AG04450 (cell line): ENCODE results near the gene TNS3. TPM values are rescaled to one million over a fixed set of nuclear protein-coding genes. Genes with fewer than 3 reads are reported as not detected.

Source experiments
- CTCF ChIA-PET: fragments of 300-600, 350-600 bp; formaldehyde crosslinking; extraction: SDS; loops from one replicate; lab custom pipeline; 2022; ENCODE audit warnings: antibody characterized with exemption, inconsistent platforms; lab: Charles Lee
- POLR2A ChIA-PET: fragments of 350-600 bp; formaldehyde crosslinking; extraction: SDS; loops from one replicate; lab custom pipeline; 2021; ENCODE audit warnings: antibody characterized with exemption, inconsistent platforms; lab: Yijun Ruan, JAX
- DNase-seq: peaks from one replicate; pipeline ENCODE4 v3.0.0-alpha.2; 2011; ENCODE audit warnings: low read depth, low spot score
- H3K27ac ChIP-seq: one replicate; pipeline ENCODE4 v1.5.1; 2012; ENCODE audit warnings: low read depth, low read length, control low read depth
- H3K27me3 ChIP-seq: one replicate; pipeline ENCODE4 v1.6.0; 2012; ENCODE audit warnings: low read length; ENCODE audit not compliant: control insufficient read depth, insufficient read depth
- H3K4me3 ChIP-seq: 2 replicates; pipeline ENCODE4 v1.5.1; 2011; ENCODE audit warnings: mild to moderate bottlenecking, low read depth, low read length, control low read depth
- H3K9me3 ChIP-seq: 2 replicates; pipeline ENCODE4 v1.5.1; 2012; ENCODE audit warnings: low read length; ENCODE audit not compliant: control insufficient read depth, insufficient read depth
- polyA plus RNA-seq: library from polyadenylated mRNA; depleted of rRNA; stranded (reverse); fragments of >200 nt; gene quantifications from 2 replicates; pipeline ENCODE4 v1.2.3, GENCODE V29; 2011
- TF ChIP-seq, protein P1 (sequence below): IDR thresholded peaks from 2 replicates; pipeline ENCODE4 v1.5.1; 2011; ENCODE audit warnings: low read depth, low read length, control low read depth, inconsistent platforms

The TNS3 gene
- polyA plus RNA-seq, 1 experiment, result 131 TPM

DNA sequence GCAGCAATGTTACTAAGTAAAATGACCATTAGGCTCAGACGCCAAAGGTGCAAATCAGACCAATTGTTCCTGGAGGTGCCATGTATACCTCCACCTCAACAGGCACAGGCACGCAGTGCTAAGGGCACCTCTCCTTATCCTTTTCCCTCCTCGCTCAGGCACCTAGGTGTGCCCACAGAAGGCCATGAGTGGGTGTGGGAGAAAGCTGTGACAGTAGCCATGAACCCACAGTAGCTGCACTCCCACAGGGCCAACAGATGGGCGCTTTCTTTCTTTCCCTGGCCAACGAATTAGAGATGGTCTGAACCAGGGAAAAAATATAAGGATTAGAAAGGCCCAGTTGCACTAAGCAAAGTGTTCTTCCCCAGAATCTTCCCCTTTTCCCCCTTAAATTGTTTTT, 15.5 kb upstream of the TNS3 start:
- DNase-seq, result no peak
- ChIA-PET CTCF (no interaction called here), POLR2A (no interaction called here)
- H3K4me3 ChIP-seq, result no peak overlapping the region
- H3K9me3 ChIP-seq, result peaks cover 42% of the 10 kb centered on the region
- H3K27me3 ChIP-seq, result no peaks in the 10 kb centered on the region
- TF ChIP-seq, protein P1, sequence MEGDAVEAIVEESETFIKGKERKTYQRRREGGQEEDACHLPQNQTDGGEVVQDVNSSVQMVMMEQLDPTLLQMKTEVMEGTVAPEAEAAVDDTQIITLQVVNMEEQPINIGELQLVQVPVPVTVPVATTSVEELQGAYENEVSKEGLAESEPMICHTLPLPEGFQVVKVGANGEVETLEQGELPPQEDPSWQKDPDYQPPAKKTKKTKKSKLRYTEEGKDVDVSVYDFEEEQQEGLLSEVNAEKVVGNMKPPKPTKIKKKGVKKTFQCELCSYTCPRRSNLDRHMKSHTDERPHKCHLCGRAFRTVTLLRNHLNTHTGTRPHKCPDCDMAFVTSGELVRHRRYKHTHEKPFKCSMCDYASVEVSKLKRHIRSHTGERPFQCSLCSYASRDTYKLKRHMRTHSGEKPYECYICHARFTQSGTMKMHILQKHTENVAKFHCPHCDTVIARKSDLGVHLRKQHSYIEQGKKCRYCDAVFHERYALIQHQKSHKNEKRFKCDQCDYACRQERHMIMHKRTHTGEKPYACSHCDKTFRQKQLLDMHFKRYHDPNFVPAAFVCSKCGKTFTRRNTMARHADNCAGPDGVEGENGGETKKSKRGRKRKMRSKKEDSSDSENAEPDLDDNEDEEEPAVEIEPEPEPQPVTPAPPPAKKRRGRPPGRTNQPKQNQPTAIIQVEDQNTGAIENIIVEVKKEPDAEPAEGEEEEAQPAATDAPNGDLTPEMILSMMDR, result no peak
- H3K27ac ChIP-seq, result no peak overlapping the region

- H3K27ac ChIP-seq, result no peak overlapping the region
- H3K4me3 ChIP-seq, result no peak overlapping the region
- POLR2A ChIA-PET, result no interaction called here
- TF ChIP-seq, protein P1, result no peak
- H3K9me3 ChIP-seq, result peaks cover 42% of the 10 kb centered on the region
- no peak for DNase-seq
- H3K27me3 ChIP-seq, result no peaks in the 10 kb centered on the region
- CTCF ChIA-PET, result interaction anchor here (0.8 kb wide), 1 partner anchor 349 kb away, joined by 3 read pairs; no protein-coding TSS in a partner anchor
Observed at GRCh38 chr7:47596502-47597202, 14.7 kb upstream of the TNS3 start.

GRCh38 chr7:47594406-47594805, 12.5 kb upstream of the TNS3 start:
- TF ChIP-seq, protein P1, result no peak
- CTCF ChIA-PET, result no interaction called here
- Histone ChIP-seq H3K9me3 (peaks cover 36% of the 10 kb centered on the region), H3K27ac (no peak overlapping the region), H3K27me3 (no peaks in the 10 kb centered on the region), H3K4me3 (no peak overlapping the region)
- POLR2A ChIA-PET, result no interaction called here
- DNase-seq, result no peak

DNA sequence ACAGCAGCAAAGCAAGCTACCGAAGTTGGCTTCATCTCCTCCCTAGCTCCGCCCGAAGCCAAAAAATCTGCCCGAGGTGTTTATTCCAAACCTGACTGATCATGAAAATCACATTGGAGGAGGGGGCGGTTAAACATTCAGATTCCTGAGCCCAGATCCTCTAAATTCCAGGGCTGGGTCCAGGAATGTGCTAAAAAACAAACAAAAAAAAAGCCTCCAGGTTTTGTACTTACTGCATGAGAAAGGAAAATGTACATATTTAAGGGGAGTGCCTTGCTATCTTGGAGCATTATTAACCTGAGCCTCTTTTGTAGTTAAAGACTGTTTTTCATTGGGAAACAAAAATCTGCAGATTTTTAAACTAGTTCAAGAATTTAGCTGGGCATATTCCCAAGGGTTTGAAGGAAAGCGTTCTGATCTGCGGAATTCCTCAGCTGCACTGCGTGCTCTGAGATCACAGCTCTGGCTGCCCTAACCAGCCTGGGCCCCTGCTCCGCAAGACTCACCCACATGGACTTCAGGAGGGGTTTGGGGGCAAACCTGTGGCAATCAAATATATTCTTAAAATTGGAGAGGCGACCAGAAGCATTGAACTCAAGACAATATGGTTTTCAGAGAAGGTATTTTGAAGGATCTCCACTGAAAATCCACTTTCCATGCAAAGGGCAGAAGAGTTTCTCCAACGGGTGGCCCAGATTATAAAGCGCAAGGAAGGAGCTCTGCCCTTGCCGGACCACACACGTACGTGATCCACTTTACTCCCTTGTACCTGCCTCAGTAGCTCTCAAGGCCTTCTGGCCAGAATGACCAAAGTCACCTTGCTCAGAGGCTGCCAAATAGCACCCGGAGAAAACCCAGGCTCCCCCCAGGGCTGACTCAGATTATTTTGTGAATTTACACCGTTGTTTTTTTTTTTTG, 10.0 kb upstream of the TNS3 start:
- H3K4me3 ChIP-seq, result no peak overlapping the region
- peak overlapping the region; percentile 92 for H3K27ac ChIP-seq
- H3K27me3 ChIP-seq, result no peaks in the 10 kb centered on the region
- ChIA-PET CTCF (interaction anchor here (1.0 to 2.8 kb wide), 3 partner anchors 9 to 227 kb away, joined by 3 to 12 read pairs (median 4); no protein-coding TSS in a partner anchor), POLR2A (interaction anchor here (0.6 to 2.1 kb wide), 7 partner anchors 9 to 256 kb away, joined by 3 to 15 read pairs (median 4); partner anchors contain the start of gene TNS3)
- TF ChIP-seq, protein P1, result no peak
- DNase-seq, result peak; percentile 68
- peaks cover 18% of the 10 kb centered on the region for H3K9me3 ChIP-seq
